B cell (primary cell): Measurements from ENCODE around the gene ACAD8.

Experiments used
- EZH2 ChIP-seq: IDR thresholded peaks from 2 replicates; pipeline ENCODE4 v1.6.1; 2012; ENCODE audit warnings: borderline replicate concordance, low read depth, mild to moderate bottlenecking, moderate library complexity, low read length; ENCODE audit not compliant: insufficient read depth, poor library complexity, severe bottlenecking
- TF ChIP-seq, protein P1 (sequence below): fragments of 200-600 bp; IDR thresholded peaks from one replicate; pipeline ENCODE4 v1.8.0; 2022; ENCODE audit warnings: antibody characterized with exemption, mild to moderate bottlenecking

DNA sequence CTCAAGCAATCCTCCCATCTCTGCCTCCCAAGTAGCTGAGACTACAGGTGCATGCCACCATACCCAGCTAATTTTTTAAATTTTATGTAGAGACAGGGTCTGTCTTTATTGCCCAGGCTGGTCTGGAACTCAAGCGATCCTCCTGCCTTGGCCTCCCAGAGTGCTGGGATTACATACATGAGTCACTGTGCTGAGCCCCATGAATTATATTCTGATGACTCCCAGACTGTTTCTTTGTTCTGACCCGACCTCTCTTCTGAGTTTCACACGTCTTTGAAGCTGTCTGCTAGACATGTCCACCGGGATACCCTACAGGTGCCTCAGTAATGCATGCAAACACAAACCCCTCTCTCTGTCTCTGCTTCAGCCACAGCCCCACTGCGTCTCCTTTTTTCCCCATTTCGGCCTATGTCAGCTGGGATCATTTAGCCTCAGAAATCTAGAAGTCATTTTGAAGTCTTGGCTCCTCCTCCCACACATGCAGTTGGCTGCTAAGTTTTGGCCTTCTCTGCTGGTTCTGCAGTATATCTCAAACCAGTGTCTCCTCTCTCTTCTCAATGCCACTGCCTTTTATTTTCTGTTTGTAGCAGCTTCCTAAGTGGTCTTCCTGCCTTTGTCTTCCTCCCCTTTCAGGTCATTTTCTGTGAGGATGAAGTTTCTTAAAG lies 24.1 kb upstream of the ACAD8 start:
- TF ChIP-seq, protein P1, sequence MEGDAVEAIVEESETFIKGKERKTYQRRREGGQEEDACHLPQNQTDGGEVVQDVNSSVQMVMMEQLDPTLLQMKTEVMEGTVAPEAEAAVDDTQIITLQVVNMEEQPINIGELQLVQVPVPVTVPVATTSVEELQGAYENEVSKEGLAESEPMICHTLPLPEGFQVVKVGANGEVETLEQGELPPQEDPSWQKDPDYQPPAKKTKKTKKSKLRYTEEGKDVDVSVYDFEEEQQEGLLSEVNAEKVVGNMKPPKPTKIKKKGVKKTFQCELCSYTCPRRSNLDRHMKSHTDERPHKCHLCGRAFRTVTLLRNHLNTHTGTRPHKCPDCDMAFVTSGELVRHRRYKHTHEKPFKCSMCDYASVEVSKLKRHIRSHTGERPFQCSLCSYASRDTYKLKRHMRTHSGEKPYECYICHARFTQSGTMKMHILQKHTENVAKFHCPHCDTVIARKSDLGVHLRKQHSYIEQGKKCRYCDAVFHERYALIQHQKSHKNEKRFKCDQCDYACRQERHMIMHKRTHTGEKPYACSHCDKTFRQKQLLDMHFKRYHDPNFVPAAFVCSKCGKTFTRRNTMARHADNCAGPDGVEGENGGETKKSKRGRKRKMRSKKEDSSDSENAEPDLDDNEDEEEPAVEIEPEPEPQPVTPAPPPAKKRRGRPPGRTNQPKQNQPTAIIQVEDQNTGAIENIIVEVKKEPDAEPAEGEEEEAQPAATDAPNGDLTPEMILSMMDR = no peak
- no peak for TF ChIP-seq EZH2
